HEK293 (cell line): ENCODE results near the gene NAA80.
A peak's percentile ranks its signal among the peaks of the same experiment; 100 is the strongest.

Experiments
- CTCF ChIA-PET: fragments of 350-600 bp; formaldehyde crosslinking; extraction: SDS; loops from one replicate; lab custom pipeline; 2021; ENCODE audit warnings: antibody characterized with exemption; lab: Yijun Ruan, JAX
- POLR2A ChIA-PET: fragments of 300-600 bp; formaldehyde crosslinking; extraction: SDS; loops from one replicate; lab custom pipeline; 2020; ENCODE audit warnings: antibody characterized with exemption, inconsistent platforms; lab: Yijun Ruan, JAX
- H3K27ac ChIP-seq: fragments of 200-500 bp; sonication (Bioruptor generic); 2 replicates; pipeline ENCODE4 v1.5.1; 2014; ENCODE audit warnings: low read depth, low read length, control low read depth, inconsistent platforms; ENCODE audit errors: extremely low read depth
- H3K36me3 ChIP-seq, 2 experiments: fragments of 200-500 bp in 1 of 2; sonication (Bioruptor generic) in 1 of 2; 1 replicate in 1 of 2; 2 replicates in 1 of 2; pipeline ENCODE4 v1.5.1; 2014 to 2017; ENCODE audit warnings: inconsistent platforms in 2 of 2, low read length in 2 of 2; ENCODE audit not compliant: control insufficient read depth in 2 of 2, insufficient read depth in 1 of 2
- H3K4me1 ChIP-seq: fragments of 200-500 bp; sonication (Bioruptor generic); 2 replicates; pipeline ENCODE4 v1.5.1; 2014; ENCODE audit warnings: mild to moderate bottlenecking, low read length, inconsistent platforms; ENCODE audit not compliant: control insufficient read depth, insufficient read depth
- H3K4me3 ChIP-seq: 2 replicates; pipeline ENCODE4 v1.5.1; 2011; ENCODE audit warnings: low read depth, mild to moderate bottlenecking, control low read depth, low read length, moderate library complexity
- H3K9me3 ChIP-seq: fragments of 200-500 bp; sonication (Bioruptor generic); 2 replicates; pipeline ENCODE4 v1.5.1; 2014; ENCODE audit warnings: low read depth, low read length, inconsistent platforms; ENCODE audit not compliant: control insufficient read depth, insufficient read depth
- FEZF1 ChIP-seq: fragments of 450-650 bp; formaldehyde crosslinking; IDR thresholded peaks from 2 replicates; pipeline ENCODE4 v1.5.1; 2016; ENCODE audit warnings: missing biosample characterization, missing genetic modification characterization
- SALL2 ChIP-seq: fragments of 450-650 bp; formaldehyde crosslinking; IDR thresholded peaks from 2 replicates; pipeline ENCODE4 v1.5.0; 2017; ENCODE audit warnings: missing biosample characterization, mild to moderate bottlenecking, missing genetic modification characterization, borderline replicate concordance
- ZBTB11 ChIP-seq: fragments of 450-650 bp; formaldehyde crosslinking; conservative IDR thresholded peaks from 2 replicates; pipeline ENCODE4 v1.5.1; 2016; ENCODE audit warnings: low read depth, missing biosample characterization, missing genetic modification characterization
- ZBTB20 ChIP-seq: fragments of 450-650 bp; formaldehyde crosslinking; IDR thresholded peaks from 2 replicates; pipeline ENCODE4 v1.5.1; 2016; ENCODE audit warnings: missing biosample characterization, missing genetic modification characterization
- ZBTB6 ChIP-seq: fragments of 450-650 bp; formaldehyde crosslinking; IDR thresholded peaks from 2 replicates; pipeline ENCODE4 v1.5.1; 2017; ENCODE audit warnings: missing biosample characterization, missing genetic modification characterization
- ZEB2 ChIP-seq: fragments of 450-650 bp; formaldehyde crosslinking; IDR thresholded peaks from 2 replicates; pipeline ENCODE4 v1.5.1; 2016; ENCODE audit warnings: missing biosample characterization, missing genetic modification characterization
- ZNF146 ChIP-seq: fragments of 450-650 bp; formaldehyde crosslinking; IDR thresholded peaks from 2 replicates; pipeline ENCODE4 v1.5.1; 2016; ENCODE audit warnings: missing biosample characterization, missing genetic modification characterization
- ZNF174 ChIP-seq: fragments of 450-650 bp; formaldehyde crosslinking; IDR thresholded peaks from 2 replicates; pipeline ENCODE4 v1.5.0; 2017; ENCODE audit warnings: missing biosample characterization, mild to moderate bottlenecking, missing genetic modification characterization
- ZNF19 ChIP-seq: fragments of 450-650 bp; formaldehyde crosslinking; IDR thresholded peaks from 2 replicates; pipeline ENCODE4; 2016; ENCODE audit warnings: missing biosample characterization, missing genetic modification characterization, low read depth
- ZNF202 ChIP-seq: fragments of 450-650 bp; formaldehyde crosslinking; IDR thresholded peaks from 2 replicates; pipeline ENCODE4 v1.5.1; 2016; ENCODE audit warnings: missing biosample characterization, missing genetic modification characterization, borderline replicate concordance
- ZNF366 ChIP-seq: fragments of 450-650 bp; formaldehyde crosslinking; conservative IDR thresholded peaks from 2 replicates; pipeline ENCODE4 v1.5.1; 2016; ENCODE audit warnings: missing biosample characterization, missing genetic modification characterization
- ZNF416 ChIP-seq: fragments of 450-650 bp; formaldehyde crosslinking; IDR thresholded peaks from 2 replicates; pipeline ENCODE4 v1.5.1; 2016; ENCODE audit warnings: missing biosample characterization, missing genetic modification characterization
- ZNF473 ChIP-seq: fragments of 450-650 bp; formaldehyde crosslinking; IDR thresholded peaks from 2 replicates; pipeline ENCODE4 v1.5.1; 2017; ENCODE audit warnings: missing biosample characterization, missing genetic modification characterization
- ZNF623 ChIP-seq: fragments of 450-650 bp; formaldehyde crosslinking; IDR thresholded peaks from 2 replicates; pipeline ENCODE4 v1.5.1; 2016; ENCODE audit warnings: missing biosample characterization, missing genetic modification characterization
- ZNF624 ChIP-seq: fragments of 450-650 bp; formaldehyde crosslinking; IDR thresholded peaks from 2 replicates; pipeline ENCODE4 v1.5.1; 2017; ENCODE audit warnings: missing biosample characterization, missing genetic modification characterization
- TF ChIP-seq, protein P1 (sequence below): fragments of 450-650 bp; formaldehyde crosslinking; IDR thresholded peaks from 2 replicates; pipeline ENCODE4 v1.5.1; 2016; ENCODE audit warnings: missing biosample characterization, missing genetic modification characterization
- TF ChIP-seq, protein P2 (sequence below): fragments of 450-650 bp; formaldehyde crosslinking; optimal IDR thresholded peaks from 2 replicates; pipeline ENCODE3; 2016; ENCODE audit warnings: missing biosample characterization, mild to moderate bottlenecking, missing genetic modification characterization
- TF ChIP-seq, protein P3 (sequence below): fragments of 450-650 bp; formaldehyde crosslinking; IDR thresholded peaks from 2 replicates; pipeline ENCODE4 v1.5.1; 2017; ENCODE audit warnings: missing biosample characterization, missing genetic modification characterization
- TF ChIP-seq, protein P4 (sequence below): fragments of 450-650 bp; formaldehyde crosslinking; IDR thresholded peaks from 2 replicates; pipeline ENCODE4 v1.5.1; 2016; ENCODE audit warnings: missing biosample characterization, missing genetic modification characterization
- TF ChIP-seq, protein P5 (sequence below): fragments of 450-650 bp; formaldehyde crosslinking; IDR thresholded peaks from 2 replicates; pipeline ENCODE4 v1.5.1; 2016; ENCODE audit warnings: missing biosample characterization, missing genetic modification characterization

NAA80 gene

DNA sequence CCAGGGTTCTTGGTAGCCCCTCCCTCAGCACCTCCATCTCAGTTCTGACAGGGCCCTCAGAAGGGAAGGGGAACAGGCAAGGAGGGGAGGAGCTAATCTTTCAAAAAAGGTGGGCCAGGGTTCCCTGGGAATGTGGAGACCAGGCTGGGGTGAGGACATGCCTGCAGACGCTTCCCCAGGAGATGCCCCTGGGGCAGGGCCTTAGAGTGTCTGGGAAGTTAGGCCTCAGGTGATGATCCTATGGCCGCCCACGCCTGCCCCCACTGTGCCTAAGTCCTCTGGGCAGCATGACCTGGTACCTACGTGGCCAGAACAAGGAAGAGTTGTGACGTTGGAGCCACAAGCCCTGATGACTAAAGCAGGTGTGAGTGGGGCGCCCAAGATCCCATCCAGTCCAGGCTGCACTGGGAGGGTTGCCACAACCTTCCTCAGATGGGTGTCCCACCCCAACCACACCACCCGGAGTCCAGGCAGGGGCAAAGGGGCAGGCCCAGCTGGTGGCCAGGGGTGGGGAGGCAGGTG, 34.2 kb downstream of the NAA80 start (continued):
- TF ChIP-seq ZBTB6 (tag by site-specific recombination) (no peak), ZBTB20 (tag by site-specific recombination) (peak; percentile 73), FEZF1 (no peak), ZNF623 (tag by site-specific recombination) (no peak), ZNF473 (tag by site-specific recombination) (no peak)

DNA sequence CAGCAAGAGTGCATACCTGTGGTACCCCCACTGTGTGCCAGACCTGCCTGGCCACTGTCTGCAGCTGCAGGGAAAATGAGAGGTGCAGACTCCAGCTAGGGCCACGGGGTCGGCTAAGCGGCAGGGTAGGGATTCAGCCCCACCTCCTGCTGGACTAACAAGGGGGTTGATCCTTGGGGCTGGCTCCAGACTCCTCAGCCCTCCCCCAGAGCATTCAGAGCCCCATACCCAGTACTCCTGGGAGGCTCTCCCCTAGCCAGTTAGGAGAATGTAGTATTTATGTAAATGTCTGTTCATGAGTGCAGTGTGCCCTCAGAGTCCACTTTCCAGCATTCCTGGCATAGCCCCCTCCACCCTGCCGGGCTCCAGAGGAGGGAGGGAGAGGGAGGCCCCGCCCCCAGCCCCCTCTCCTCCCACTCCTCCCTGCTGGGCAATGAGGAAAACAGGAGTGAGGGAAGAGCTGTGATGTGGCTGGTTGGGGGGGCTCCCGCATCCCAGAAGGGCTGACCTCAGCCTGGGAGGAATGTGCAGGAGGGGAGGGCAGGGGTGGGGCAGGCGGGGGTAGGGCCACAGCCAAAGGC, 34.7 kb downstream of the NAA80 start:
- H3K36me3 ChIP-seq = no peaks in the 10 kb centered on the region
- POLR2A ChIA-PET = interaction anchor here (0.6 to 1.9 kb wide), 18 partner anchors 9 to 1518 kb away, joined by 3 to 11 read pairs (median 4); partner anchors contain the start of genes CYB561D2, GNAI2, HYAL3 and IFRD2
- H3K4me3 ChIP-seq = no peak overlapping the region
- peaks cover 3% of the 10 kb centered on the region; the same call in 1 of the 2 replicates for H3K4me1 ChIP-seq
- CTCF ChIA-PET = interaction anchor here (0.8 to 2.4 kb wide), 7 partner anchors 7 to 70 kb away, joined by 3 to 16 read pairs (median 4); partner anchors contain the start of gene IFRD2
- H3K27ac ChIP-seq = no peak overlapping the region
- H3K9me3 ChIP-seq = no peaks in the 10 kb centered on the region
- TF ChIP-seq, protein P1, sequence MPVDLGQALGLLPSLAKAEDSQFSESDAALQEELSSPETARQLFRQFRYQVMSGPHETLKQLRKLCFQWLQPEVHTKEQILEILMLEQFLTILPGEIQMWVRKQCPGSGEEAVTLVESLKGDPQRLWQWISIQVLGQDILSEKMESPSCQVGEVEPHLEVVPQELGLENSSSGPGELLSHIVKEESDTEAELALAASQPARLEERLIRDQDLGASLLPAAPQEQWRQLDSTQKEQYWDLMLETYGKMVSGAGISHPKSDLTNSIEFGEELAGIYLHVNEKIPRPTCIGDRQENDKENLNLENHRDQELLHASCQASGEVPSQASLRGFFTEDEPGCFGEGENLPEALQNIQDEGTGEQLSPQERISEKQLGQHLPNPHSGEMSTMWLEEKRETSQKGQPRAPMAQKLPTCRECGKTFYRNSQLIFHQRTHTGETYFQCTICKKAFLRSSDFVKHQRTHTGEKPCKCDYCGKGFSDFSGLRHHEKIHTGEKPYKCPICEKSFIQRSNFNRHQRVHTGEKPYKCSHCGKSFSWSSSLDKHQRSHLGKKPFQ (tag by site-specific recombination) = no peak
- TF ChIP-seq ZNF624 (tag by site-specific recombination) (no peak), ZBTB6 (tag by site-specific recombination) (no peak), ZNF146 (tag by site-specific recombination) (no peak), ZNF416 (no peak), ZNF366 (tag by site-specific recombination) (peak; percentile 90), SALL2 (no peak), ZNF19 (no peak), ZBTB11 (tag by site-specific recombination) (no peak), ZEB2 (tag by site-specific recombination) (no peak; the same call in 1 of the 2 replicates), ZNF202 (tag by site-specific recombination) (no peak), ZNF174 (tag by site-specific recombination) (no peak)
- TF ChIP-seq, protein P2, sequence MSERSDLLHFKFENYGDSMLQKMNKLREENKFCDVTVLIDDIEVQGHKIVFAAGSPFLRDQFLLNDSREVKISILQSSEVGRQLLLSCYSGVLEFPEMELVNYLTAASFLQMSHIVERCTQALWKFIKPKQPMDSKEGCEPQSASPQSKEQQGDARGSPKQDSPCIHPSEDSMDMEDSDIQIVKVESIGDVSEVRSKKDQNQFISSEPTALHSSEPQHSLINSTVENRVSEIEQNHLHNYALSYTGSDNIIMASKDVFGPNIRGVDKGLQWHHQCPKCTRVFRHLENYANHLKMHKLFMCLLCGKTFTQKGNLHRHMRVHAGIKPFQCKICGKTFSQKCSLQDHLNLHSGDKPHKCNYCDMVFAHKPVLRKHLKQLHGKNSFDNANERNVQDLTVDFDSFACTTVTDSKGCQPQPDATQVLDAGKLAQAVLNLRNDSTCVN (tag by site-specific recombination) = no peak
- TF ChIP-seq, protein P3, sequence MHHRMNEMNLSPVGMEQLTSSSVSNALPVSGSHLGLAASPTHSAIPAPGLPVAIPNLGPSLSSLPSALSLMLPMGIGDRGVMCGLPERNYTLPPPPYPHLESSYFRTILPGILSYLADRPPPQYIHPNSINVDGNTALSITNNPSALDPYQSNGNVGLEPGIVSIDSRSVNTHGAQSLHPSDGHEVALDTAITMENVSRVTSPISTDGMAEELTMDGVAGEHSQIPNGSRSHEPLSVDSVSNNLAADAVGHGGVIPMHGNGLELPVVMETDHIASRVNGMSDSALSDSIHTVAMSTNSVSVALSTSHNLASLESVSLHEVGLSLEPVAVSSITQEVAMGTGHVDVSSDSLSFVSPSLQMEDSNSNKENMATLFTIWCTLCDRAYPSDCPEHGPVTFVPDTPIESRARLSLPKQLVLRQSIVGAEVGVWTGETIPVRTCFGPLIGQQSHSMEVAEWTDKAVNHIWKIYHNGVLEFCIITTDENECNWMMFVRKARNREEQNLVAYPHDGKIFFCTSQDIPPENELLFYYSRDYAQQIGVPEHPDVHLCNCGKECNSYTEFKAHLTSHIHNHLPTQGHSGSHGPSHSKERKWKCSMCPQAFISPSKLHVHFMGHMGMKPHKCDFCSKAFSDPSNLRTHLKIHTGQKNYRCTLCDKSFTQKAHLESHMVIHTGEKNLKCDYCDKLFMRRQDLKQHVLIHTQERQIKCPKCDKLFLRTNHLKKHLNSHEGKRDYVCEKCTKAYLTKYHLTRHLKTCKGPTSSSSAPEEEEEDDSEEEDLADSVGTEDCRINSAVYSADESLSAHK (tag by site-specific recombination) = no peak
- TF ChIP-seq, protein P4, sequence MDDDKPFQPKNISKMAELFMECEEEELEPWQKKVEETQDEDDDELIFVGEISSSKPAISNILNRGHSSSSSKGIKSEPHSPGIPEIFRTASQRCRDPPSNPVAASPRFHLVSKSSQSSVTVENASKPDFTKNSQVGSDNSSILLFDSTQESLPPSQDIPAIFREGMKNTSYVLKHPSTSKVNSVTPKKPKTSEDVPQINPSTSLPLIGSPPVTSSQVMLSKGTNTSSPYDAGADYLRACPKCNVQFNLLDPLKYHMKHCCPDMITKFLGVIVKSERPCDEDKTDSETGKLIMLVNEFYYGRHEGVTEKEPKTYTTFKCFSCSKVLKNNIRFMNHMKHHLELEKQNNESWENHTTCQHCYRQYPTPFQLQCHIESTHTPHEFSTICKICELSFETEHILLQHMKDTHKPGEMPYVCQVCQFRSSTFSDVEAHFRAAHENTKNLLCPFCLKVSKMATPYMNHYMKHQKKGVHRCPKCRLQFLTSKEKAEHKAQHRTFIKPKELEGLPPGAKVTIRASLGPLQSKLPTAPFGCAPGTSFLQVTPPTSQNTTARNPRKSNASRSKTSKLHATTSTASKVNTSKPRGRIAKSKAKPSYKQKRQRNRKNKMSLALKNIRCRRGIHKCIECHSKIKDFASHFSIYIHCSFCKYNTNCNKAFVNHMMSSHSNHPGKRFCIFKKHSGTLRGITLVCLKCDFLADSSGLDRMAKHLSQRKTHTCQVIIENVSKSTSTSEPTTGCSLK (tag by site-specific recombination) = no peak
- TF ChIP-seq, protein P5, sequence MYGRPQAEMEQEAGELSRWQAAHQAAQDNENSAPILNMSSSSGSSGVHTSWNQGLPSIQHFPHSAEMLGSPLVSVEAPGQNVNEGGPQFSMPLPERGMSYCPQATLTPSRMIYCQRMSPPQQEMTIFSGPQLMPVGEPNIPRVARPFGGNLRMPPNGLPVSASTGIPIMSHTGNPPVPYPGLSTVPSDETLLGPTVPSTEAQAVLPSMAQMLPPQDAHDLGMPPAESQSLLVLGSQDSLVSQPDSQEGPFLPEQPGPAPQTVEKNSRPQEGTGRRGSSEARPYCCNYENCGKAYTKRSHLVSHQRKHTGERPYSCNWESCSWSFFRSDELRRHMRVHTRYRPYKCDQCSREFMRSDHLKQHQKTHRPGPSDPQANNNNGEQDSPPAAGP (tag by site-specific recombination) = peak; percentile 89
